Neural progenitor cell (in vitro differentiated cells): ENCODE measurements around the gene XRCC1. TPM values are rescaled to one million over a fixed set of nuclear protein-coding genes. Genes with fewer than 3 reads are reported as not detected.

Experiments used
- DNase-seq: peaks from one replicate; pipeline ENCODE4 v3.0.0-alpha.2; 2016; ENCODE audit warnings: low spot score
- H2AFZ ChIP-seq: fragments of 200-600 bp; sonication (generic); replicated peaks from 2 replicates; pipeline ENCODE4 v1.6.1; 2016; ENCODE audit warnings: antibody characterized with exemption
- H3F3A ChIP-seq: fragments of 200-600 bp; sonication (generic); 2 replicates; pipeline ENCODE4 v1.6.1; 2016; ENCODE audit warnings: antibody characterized with exemption, low read depth
- H3K27ac ChIP-seq: fragments of 200-600 bp; sonication (generic); 2 replicates; pipeline ENCODE4 v1.5.1; 2016; ENCODE audit warnings: mild to moderate bottlenecking
- H3K27me3 ChIP-seq: fragments of 200-600 bp; sonication (generic); 2 replicates; pipeline ENCODE4 v1.6.1; 2016; ENCODE audit warnings: mild to moderate bottlenecking, moderate library complexity
- H3K36me3 ChIP-seq: fragments of 200-600 bp; sonication (generic); 2 replicates; pipeline ENCODE4 v1.5.1; 2016
- H3K4me1 ChIP-seq: fragments of 200-600 bp; sonication (generic); 2 replicates; pipeline ENCODE4 v1.6.1; 2016; ENCODE audit warnings: mixed run types
- H3K4me2 ChIP-seq: fragments of 200-600 bp; sonication (generic); 2 replicates; pipeline ENCODE4 v1.6.1; 2016
- H3K4me3 ChIP-seq: fragments of 200-600 bp; sonication (generic); 2 replicates; pipeline ENCODE4 v1.5.1; 2016
- H3K79me2 ChIP-seq: fragments of 200-600 bp; sonication (generic); 2 replicates; pipeline ENCODE4 v1.6.1; 2016; ENCODE audit warnings: low read depth
- H3K9ac ChIP-seq: fragments of 200-600 bp; sonication (generic); 2 replicates; pipeline ENCODE4 v1.6.1; 2016
- H3K9me3 ChIP-seq: fragments of 200-600 bp; sonication (generic); 2 replicates; pipeline ENCODE4 v1.5.1; 2016; ENCODE audit warnings: low read depth
- H4K20me1 ChIP-seq: fragments of 200-600 bp; sonication (generic); 2 replicates; pipeline ENCODE4 v1.6.1; 2016; ENCODE audit warnings: low read depth
- H3K27ac Mint-ChIP-seq: 3 replicates; pipeline ENCODE4 v1.8.0; 2021; ENCODE audit warnings: mixed read lengths
- H3K27me3 Mint-ChIP-seq: 2 replicates; pipeline ENCODE4 v1.8.0; 2022; ENCODE audit warnings: low read depth, mild to moderate bottlenecking, inconsistent platforms, moderate library complexity, mixed read lengths; ENCODE audit not compliant: insufficient read depth
- H3K36me3 Mint-ChIP-seq: 3 replicates; pipeline ENCODE4 v1.8.0; 2021; ENCODE audit warnings: mixed read lengths
- H3K4me1 Mint-ChIP-seq: 3 replicates; pipeline ENCODE4 v1.8.0; 2021; ENCODE audit warnings: mixed read lengths
- H3K4me3 Mint-ChIP-seq: 3 replicates; pipeline ENCODE4 v1.8.0; 2021; ENCODE audit warnings: mild to moderate bottlenecking, moderate library complexity, mixed read lengths
- H3K9me3 Mint-ChIP-seq: 3 replicates; pipeline ENCODE4 v1.8.0; 2020; ENCODE audit warnings: mixed read lengths
- CTCF ChIP-seq: fragments of 200-600 bp; sonication (generic); IDR thresholded peaks from 2 replicates; pipeline ENCODE4 v1.5.1; 2017; ENCODE audit warnings: antibody characterized with exemption, mild to moderate bottlenecking
- EZH2 ChIP-seq: fragments of 200-600 bp; sonication (generic); IDR thresholded peaks from 2 replicates; pipeline ENCODE4 v1.6.1; 2017; ENCODE audit warnings: antibody characterized with exemption, mild to moderate bottlenecking, moderate library complexity
- EZH2phosphoT487 ChIP-seq: fragments of 200-600 bp; sonication (generic); IDR thresholded peaks from 2 replicates; pipeline ENCODE4 v1.6.1; 2017; ENCODE audit warnings: antibody characterized with exemption
- total RNA-seq: library from RNA; depleted of rRNA; stranded (reverse); fragments of >200 nt; gene quantifications from 2 replicates; pipeline ENCODE4 v1.2.3, GENCODE V29; 2015; ENCODE audit warnings: low replicate concordance

Gene XRCC1
- total RNA-seq, 1 donor from 2014 or later = 33.8 TPM

GRCh38 chr19:43594081-43594697, 18.9 kb upstream of the XRCC1 start:
- no peak for DNase-seq

DNA sequence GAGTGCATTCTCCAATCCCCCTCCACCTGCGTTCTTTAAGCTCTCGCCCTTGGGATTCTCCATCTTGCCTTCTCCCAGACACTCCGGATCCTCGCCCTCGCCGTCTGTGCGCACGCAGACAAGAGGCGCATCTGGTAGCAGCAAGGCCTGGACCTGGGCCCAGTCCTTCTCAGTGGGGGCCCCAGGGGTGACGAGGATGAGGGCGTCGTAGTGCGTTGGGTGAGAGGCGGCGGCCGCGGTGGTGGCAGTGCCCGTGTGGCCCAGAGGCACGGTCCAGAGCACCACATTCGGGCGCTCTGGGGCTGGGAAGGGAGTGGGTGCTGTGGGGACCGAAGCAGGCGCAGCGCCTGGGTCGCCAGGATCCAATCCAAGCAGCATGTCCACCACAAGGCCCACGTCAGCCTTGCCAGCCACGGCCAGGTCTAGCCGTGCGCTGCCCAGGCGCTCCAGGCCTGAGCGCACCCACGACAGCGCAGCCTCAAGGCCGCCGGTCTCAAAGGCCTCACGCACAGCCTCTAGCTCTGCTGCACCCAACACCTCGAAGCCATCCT, 17.5 kb upstream of the XRCC1 start:
- Histone ChIP-seq H3K9ac (no peak overlapping the region), H3K27ac (no peak overlapping the region), H3K4me2 (no peak overlapping the region), H3K4me3 (no peak overlapping the region), H2AFZ (no peak overlapping the region), H3K79me2 (peaks cover 36% of the 10 kb centered on the region), H4K20me1 (peaks cover 21% of the 10 kb centered on the region), H3F3A (peaks cover 17% of the 10 kb centered on the region), H3K27me3 (no peaks in the 10 kb centered on the region), H3K9me3 (no peaks in the 10 kb centered on the region), H3K36me3 (no peaks in the 10 kb centered on the region), H3K4me1 (no peaks in the 10 kb centered on the region)
- Mint-ChIP-seq H3K9me3 (no peaks in the 10 kb centered on the region), H3K4me1 (peaks cover 21% of the 10 kb centered on the region), H3K27me3 (peaks cover 14% of the 10 kb centered on the region), H3K4me3 (no peak overlapping the region), H3K27ac (no peak overlapping the region), H3K36me3 (peaks cover 12% of the 10 kb centered on the region)
- TF ChIP-seq EZH2 (no peak), EZH2phosphoT487 (no peak), CTCF (no peak)
- no peak for DNase-seq

More at GRCh38 chr19:43594081-43594697, 18.9 kb upstream of the XRCC1 start:
- Histone ChIP-seq H3K79me2 (peaks cover 45% of the 10 kb centered on the region), H4K20me1 (peaks cover 21% of the 10 kb centered on the region), H3K4me1 (no peaks in the 10 kb centered on the region), H3K36me3 (no peaks in the 10 kb centered on the region), H3K27ac (no peak overlapping the region), H3K4me2 (peak overlapping the region; percentile 97), H2AFZ (no peak overlapping the region), H3K4me3 (peak overlapping the region; percentile 64), H3K9ac (no peak overlapping the region), H3K9me3 (no peaks in the 10 kb centered on the region), H3K27me3 (no peaks in the 10 kb centered on the region), H3F3A (peaks cover 20% of the 10 kb centered on the region)
- H3K4me1 Mint-ChIP-seq = peaks cover 25% of the 10 kb centered on the region
- TF ChIP-seq CTCF = no peak
- no peak for TF ChIP-seq EZH2
- TF ChIP-seq EZH2phosphoT487 = no peak
- H3K27me3 Mint-ChIP-seq = peaks cover 14% of the 10 kb centered on the region
- no peaks in the 10 kb centered on the region for H3K9me3 Mint-ChIP-seq
- H3K4me3 Mint-ChIP-seq = peak overlapping the region; percentile 93
- H3K27ac Mint-ChIP-seq = no peak overlapping the region
- H3K36me3 Mint-ChIP-seq = peaks cover 12% of the 10 kb centered on the region

DNA sequence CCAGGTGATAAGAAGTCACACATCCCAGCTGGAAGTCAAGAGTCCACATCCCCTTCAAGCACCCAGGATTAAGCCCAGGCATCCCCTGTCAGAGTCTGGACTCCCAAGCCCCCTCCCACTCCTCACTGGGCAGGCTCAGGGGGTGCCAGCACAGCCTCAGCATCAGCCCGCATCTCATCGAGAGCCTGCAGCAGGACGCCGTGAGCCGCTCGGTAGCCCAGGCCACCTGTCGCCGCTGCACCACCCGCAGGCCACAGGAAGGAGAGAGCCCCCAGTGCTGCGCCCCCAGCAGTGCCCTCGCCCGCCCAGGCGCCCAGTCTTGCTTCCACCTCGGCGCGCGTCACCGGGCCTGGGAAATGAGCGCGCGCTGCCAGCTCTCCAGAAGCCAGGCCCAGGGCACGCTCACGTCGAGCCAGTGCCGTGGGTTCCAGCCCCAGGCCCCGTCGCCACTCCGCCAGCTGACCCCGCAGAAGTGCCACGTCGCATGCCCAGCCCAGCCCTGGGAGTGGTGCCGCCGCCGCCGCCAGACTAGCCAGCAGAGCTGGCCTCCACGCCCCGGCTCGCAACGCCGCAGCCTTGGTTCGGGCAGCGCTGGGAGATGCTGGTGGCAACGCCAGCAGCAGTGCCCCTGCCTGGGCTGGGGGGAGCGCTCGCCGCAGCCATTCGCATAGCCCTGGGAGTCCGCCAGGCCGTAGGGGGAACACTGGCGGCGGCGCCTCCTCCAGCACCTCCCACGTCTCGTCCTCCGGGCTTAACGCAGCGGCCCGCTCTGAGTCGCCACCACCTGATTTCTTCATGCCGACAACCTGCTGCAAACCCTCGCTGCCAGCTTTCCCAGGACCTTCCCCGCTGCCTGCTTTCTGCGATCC, 16.8 kb upstream of the XRCC1 start:
- H3K4me1 Mint-ChIP-seq = peaks cover 14% of the 10 kb centered on the region
- Histone ChIP-seq H3K4me1 (no peaks in the 10 kb centered on the region), H3K9ac (no peak overlapping the region), H3K36me3 (no peaks in the 10 kb centered on the region), H3K27me3 (no peaks in the 10 kb centered on the region), H3K79me2 (peaks cover 29% of the 10 kb centered on the region), H3K4me2 (no peak overlapping the region), H3K9me3 (no peaks in the 10 kb centered on the region), H3K4me3 (no peak overlapping the region), H3F3A (peaks cover 10% of the 10 kb centered on the region), H3K27ac (no peak overlapping the region), H2AFZ (no peak overlapping the region), H4K20me1 (peaks cover 21% of the 10 kb centered on the region)
- H3K36me3 Mint-ChIP-seq = peaks cover 12% of the 10 kb centered on the region
- TF ChIP-seq EZH2 (no peak), CTCF (no peak), EZH2phosphoT487 (no peak)
- DNase-seq = no peak
- peaks cover 14% of the 10 kb centered on the region for H3K27me3 Mint-ChIP-seq
- no peak overlapping the region for H3K4me3 Mint-ChIP-seq
- H3K9me3 Mint-ChIP-seq = no peaks in the 10 kb centered on the region
- H3K27ac Mint-ChIP-seq = no peak overlapping the region
